HG02852 (cell line): ENCODE data around the gene CD48.
"Not testable (repeated sequence)": the region's sequence is repeated elsewhere in the genome, so short reads cannot be mapped to it uniquely, and the experiment has no call there.

ENCODE experiments used
- ATAC-seq: cut with Tn5 transposase; IDR thresholded peaks from one replicate; pipeline ENCODE4 v1.9.1; 2021; ENCODE audit warnings: mild to moderate bottlenecking, moderate library complexity; ENCODE audit not compliant: unreplicated experiment

Gene CD48

GRCh38 chr1:160716013-160716412, 4.4 kb upstream of the CD48 start:
- no peak for ATAC-seq

GRCh38 chr1:160714034-160714648, 2.5 kb upstream of the CD48 start:
- ATAC-seq: not testable (repeated sequence)

- no peak for ATAC-seq
Observed at GRCh38 chr1:160713161-160713560, 1.5 kb upstream of the CD48 start.

- ATAC-seq: peak; percentile 44
Observed at GRCh38 chr1:160712525-160713080, 981 bp upstream of the CD48 start.

GRCh38 chr1:160711276-160711601, 383 bp downstream of the CD48 start:
- no peak for ATAC-seq

GRCh38 chr1:160710517-160711252, 937 bp downstream of the CD48 start:
- no peak for ATAC-seq

- ATAC-seq: no peak
Observed at GRCh38 chr1:160709715-160710114, 1.9 kb downstream of the CD48 start.

- ATAC-seq: no peak
Observed at GRCh38 chr1:160708801-160709200, 2.8 kb downstream of the CD48 start.

- ATAC-seq: no peak
Observed at GRCh38 chr1:160708118-160708517, 3.5 kb downstream of the CD48 start.

- ATAC-seq: no peak
Observed at GRCh38 chr1:160707236-160708064, 4.2 kb downstream of the CD48 start.

GRCh38 chr1:160706526-160707235, 4.9 kb downstream of the CD48 start:
- no peak for ATAC-seq

GRCh38 chr1:160705742-160706141, 5.9 kb downstream of the CD48 start:
- no peak for ATAC-seq

GRCh38 chr1:160705212-160705621, 6.4 kb downstream of the CD48 start:
- ATAC-seq: not testable (repeated sequence)

- no peak for ATAC-seq
Observed at GRCh38 chr1:160704250-160704649, 7.4 kb downstream of the CD48 start.

- no peak for ATAC-seq
Observed at GRCh38 chr1:160702100-160702499, 9.5 kb downstream of the CD48 start.

- not testable (repeated sequence) for ATAC-seq
Observed at GRCh38 chr1:160692390-160692789, 19.2 kb downstream of the CD48 start.

- no peak for ATAC-seq
Observed at GRCh38 chr1:160685266-160685665, 26.4 kb downstream of the CD48 start.

- ATAC-seq: no peak
Observed at GRCh38 chr1:160682983-160683865, 28.4 kb downstream of the CD48 start.

- no peak for ATAC-seq
Observed at GRCh38 chr1:160681891-160682140, 29.8 kb downstream of the CD48 start.
